ENCODE data around the gene MSANTD3.

DNA sequence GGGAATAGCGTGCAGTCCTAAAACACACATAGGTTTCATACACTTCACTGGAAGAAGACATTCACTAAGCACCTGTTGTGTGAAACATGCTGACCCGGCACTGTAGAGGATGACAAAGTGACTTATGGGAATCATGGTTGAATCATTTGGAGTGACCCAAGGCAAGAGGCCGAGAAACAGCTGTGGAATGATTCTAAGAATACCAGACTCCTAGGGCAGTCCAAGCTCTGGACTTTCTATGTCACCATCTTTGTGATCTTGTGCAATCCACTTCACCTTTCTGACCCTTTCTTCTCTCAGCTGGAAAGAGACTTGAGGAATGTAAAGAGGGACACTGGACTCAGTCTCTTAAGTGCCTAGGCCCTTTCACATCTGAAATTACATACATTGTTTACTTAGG, 13.1 kb downstream of the MSANTD3 start:
- no peak for TF ChIP-seq ZNF431 (CRISPR knock-in tag; IDR thresholded peaks at IDR 0.05)
- TF ChIP-seq POLR2AphosphoS5 (IDR thresholded peaks at IDR 0.05; ENCODE audit: control insufficient read depth, insufficient read depth, low read depth, low read length) = no peak
- TF ChIP-seq NR2C2 (CRISPR knock-in tag; IDR thresholded peaks at IDR 0.05) = no peak
- TF ChIP-seq NR2C2 (tag; IDR thresholded peaks at IDR 0.05) = no peak
- no peak for TF ChIP-seq CHD2 (IDR thresholded peaks at IDR 0.05; ENCODE audit: low read depth, low read length)
- TF ChIP-seq MXI1 (IDR thresholded peaks at IDR 0.05; ENCODE audit: low read depth, low read length) = no peak
- TF ChIP-seq SMARCA4 (IDR thresholded peaks at IDR 0.05) = no peak
- TF ChIP-seq KLF13 (tag; IDR thresholded peaks at IDR 0.05; ENCODE audit: borderline replicate concordance, low read depth) = no peak
- no peak for TF ChIP-seq FOXP1 (CRISPR knock-in tag; IDR thresholded peaks at IDR 0.05)

All from K562 (cell line).